HepG2 (cell line): ENCODE measurements around the gene NFKBIA. TPM values are rescaled to one million over a fixed set of nuclear protein-coding genes. Genes with fewer than 3 reads are reported as not detected.
A peak's percentile ranks its signal among the peaks of the same experiment; 100 is the strongest.

Experiments used
- ETV5 ChIP-seq: IDR thresholded peaks from 2 replicates; pipeline ENCODE4 v1.6.1; 2018; ENCODE audit warnings: missing biosample characterization, missing genetic modification reagents, inconsistent platforms, borderline replicate concordance
- FOSL2 ChIP-seq: sonication (generic); formaldehyde crosslinking; IDR thresholded peaks from 2 replicates; pipeline ENCODE4 v1.4.0; 2020; ENCODE audit warnings: missing genetic modification reagents
- GTF2F1 ChIP-seq: fragments of 150-350 bp; IDR thresholded peaks from 2 replicates; pipeline ENCODE4 v1.6.1; 2014; ENCODE audit warnings: low read length
- KMT2A ChIP-seq: sonication (generic); formaldehyde crosslinking; IDR thresholded peaks from 2 replicates; pipeline ENCODE4 v1.4.0; 2020; ENCODE audit warnings: missing genetic modification reagents
- NR2F1 ChIP-seq, 2 experiments: fragments of 450-650 bp in 1 of 2; formaldehyde crosslinking in 1 of 2; IDR thresholded peaks; 2 replicates each; pipeline versions ENCODE4 v1.5.0 to v1.6.1; 2016 to 2020; ENCODE audit warnings: mild to moderate bottlenecking in 1 of 2, missing compliant biosample characterization in 1 of 2, missing genetic modification reagents in 1 of 2, moderate library complexity in 1 of 2
- PCBP2 ChIP-seq: fragments of 200-400 bp; formaldehyde crosslinking; optimal IDR thresholded peaks from 2 replicates; pipeline ENCODE3; 2018; ENCODE audit warnings: low read length, low read depth; ENCODE audit not compliant: poor library complexity, severe bottlenecking
- SMC3 ChIP-seq: IDR thresholded peaks from 2 replicates; pipeline ENCODE4 v1.6.1; 2011; ENCODE audit warnings: low read length, improper control_type of control experiment
- ZC3H13 ChIP-seq: sonication (generic); formaldehyde crosslinking; IDR thresholded peaks from 2 replicates; pipeline ENCODE4 v1.8.1; 2023; ENCODE audit warnings: mild to moderate bottlenecking, missing genetic modification reagents, moderate library complexity
- ZNF121 ChIP-seq: sonication (generic); formaldehyde crosslinking; IDR thresholded peaks from 2 replicates; pipeline ENCODE4 v1.5.0; 2020; ENCODE audit warnings: mild to moderate bottlenecking, missing genetic modification reagents
- ZNF160 ChIP-seq: sonication (generic); formaldehyde crosslinking; IDR thresholded peaks from 2 replicates; pipeline ENCODE4 v1.8.0; 2022; ENCODE audit warnings: mild to moderate bottlenecking, inconsistent platforms, missing genetic modification reagents
- ZNF251 ChIP-seq: sonication (generic); formaldehyde crosslinking; IDR thresholded peaks from 2 replicates; pipeline ENCODE4 v1.9.0; 2021; ENCODE audit warnings: mild to moderate bottlenecking, missing genetic modification reagents
- ZNF484 ChIP-seq: sonication (generic); formaldehyde crosslinking; IDR thresholded peaks from 2 replicates; pipeline ENCODE4 v1.5.1; 2020; ENCODE audit warnings: mild to moderate bottlenecking, low read depth, missing genetic modification reagents, borderline replicate concordance
- ZNF773 ChIP-seq: sonication (generic); formaldehyde crosslinking; IDR thresholded peaks from 2 replicates; pipeline ENCODE4 v1.4.0; 2020; ENCODE audit warnings: missing genetic modification reagents, borderline replicate concordance
- ZSCAN12 ChIP-seq: sonication (generic); formaldehyde crosslinking; IDR thresholded peaks from 2 replicates; pipeline ENCODE4 v1.9.0; 2021; ENCODE audit warnings: mild to moderate bottlenecking, missing genetic modification reagents
- polyA plus RNA-seq, 8 experiments: library from polyadenylated mRNA; depleted of rRNA in 3 of 8; stranded (reverse) in 7 of 8; unstranded in 1 of 8; fragments of >200 nt; fragmentation: Illumina TruSeq in 4 of 8; extraction: Trizol in 4 of 8; gene quantifications; 2 replicates each; pipeline versions ENCODE4 v1.2.1 to v1.2.3, GENCODE V29; 2011 to 2016; ENCODE audit warnings: low read depth in 4 of 8, missing spikeins in 1 of 8, mixed read lengths in 1 of 8; ENCODE audit not compliant: insufficient read depth in 1 of 8
- total RNA-seq, 5 experiments: library from RNA; depleted of rRNA; stranded (reverse); fragments of >200 nt; fragmentation: Illumina TruSeq; extraction: Trizol; gene quantifications; 2 replicates each; pipeline ENCODE4 v1.2.3, GENCODE V29; 2016; ENCODE audit warnings: low read depth in 1 of 5
- TF ChIP-seq, protein P1 (sequence below): sonication (generic); formaldehyde crosslinking; IDR thresholded peaks from 2 replicates; pipeline ENCODE4 v1.4.0; 2020; ENCODE audit warnings: mild to moderate bottlenecking, missing genetic modification reagents
- TF ChIP-seq, protein P2 (sequence below): fragments of 450-650 bp; IDR thresholded peaks from 2 replicates; pipeline ENCODE4 v1.6.1; 2017
- TF ChIP-seq, protein P3 (sequence below): sonication (generic); formaldehyde crosslinking; IDR thresholded peaks from 2 replicates; pipeline ENCODE4 v1.5.0; 2020; ENCODE audit warnings: missing genetic modification reagents, mild to moderate bottlenecking, borderline replicate concordance
- TF ChIP-seq, protein P4 (sequence below): sonication (generic); formaldehyde crosslinking; IDR thresholded peaks from 2 replicates; pipeline ENCODE4 v1.4.0; 2020; ENCODE audit warnings: mild to moderate bottlenecking, missing genetic modification reagents
- TF ChIP-seq, protein P5 (sequence below): IDR thresholded peaks from 2 replicates; pipeline ENCODE4 v1.6.1; 2016; ENCODE audit warnings: low read depth, control low read depth

Gene NFKBIA
- total and polyA plus RNA-seq, 2 of the 13 experiments (the other 11 are each of a cell fraction or from before 2014, with no cell fraction given) = 197 to 319 TPM

DNA sequence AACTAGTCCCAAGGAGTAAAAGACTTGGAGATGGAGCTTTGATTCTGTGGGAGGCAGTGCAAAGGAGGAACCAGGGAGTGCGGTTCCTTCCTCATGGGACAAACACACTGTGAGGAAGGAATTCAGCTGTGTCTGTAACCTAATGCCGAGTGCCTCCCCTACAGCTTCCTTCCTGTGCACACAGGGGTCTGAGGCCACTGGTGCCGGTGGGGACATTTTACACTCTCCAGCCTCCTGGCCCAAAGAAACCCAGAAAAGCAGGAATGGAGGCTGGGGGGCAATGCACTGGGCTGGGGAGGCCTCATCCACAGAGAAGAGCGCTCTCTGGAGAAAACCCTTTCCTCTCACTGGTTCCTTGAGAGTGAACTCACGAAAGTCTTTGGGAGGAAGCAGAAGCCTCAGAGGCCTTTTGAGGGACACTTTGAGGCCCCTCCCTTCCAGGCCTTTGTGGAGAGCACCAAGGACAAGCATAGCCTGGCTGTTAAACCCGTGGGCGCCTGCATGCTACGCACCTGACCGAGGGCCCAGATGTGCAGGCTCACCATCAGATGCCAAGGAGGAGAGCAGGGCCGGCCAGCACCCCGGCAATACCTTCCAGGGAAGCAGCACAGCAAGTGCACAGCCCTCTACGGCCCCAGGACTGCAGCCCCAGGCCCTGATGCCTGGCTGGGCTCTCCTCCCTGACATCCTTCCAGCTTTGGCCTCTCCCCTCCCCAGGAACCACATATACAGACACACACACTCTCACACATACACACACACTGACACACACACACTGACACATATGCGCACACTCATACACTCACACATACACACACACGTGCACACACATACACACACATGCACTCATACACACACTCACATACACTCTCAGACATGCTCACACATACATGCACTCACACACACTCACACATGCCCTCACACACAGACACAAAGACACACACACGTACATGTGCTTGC, 52.0 kb downstream of the NFKBIA start (continued):
- TF ChIP-seq, protein P1, sequence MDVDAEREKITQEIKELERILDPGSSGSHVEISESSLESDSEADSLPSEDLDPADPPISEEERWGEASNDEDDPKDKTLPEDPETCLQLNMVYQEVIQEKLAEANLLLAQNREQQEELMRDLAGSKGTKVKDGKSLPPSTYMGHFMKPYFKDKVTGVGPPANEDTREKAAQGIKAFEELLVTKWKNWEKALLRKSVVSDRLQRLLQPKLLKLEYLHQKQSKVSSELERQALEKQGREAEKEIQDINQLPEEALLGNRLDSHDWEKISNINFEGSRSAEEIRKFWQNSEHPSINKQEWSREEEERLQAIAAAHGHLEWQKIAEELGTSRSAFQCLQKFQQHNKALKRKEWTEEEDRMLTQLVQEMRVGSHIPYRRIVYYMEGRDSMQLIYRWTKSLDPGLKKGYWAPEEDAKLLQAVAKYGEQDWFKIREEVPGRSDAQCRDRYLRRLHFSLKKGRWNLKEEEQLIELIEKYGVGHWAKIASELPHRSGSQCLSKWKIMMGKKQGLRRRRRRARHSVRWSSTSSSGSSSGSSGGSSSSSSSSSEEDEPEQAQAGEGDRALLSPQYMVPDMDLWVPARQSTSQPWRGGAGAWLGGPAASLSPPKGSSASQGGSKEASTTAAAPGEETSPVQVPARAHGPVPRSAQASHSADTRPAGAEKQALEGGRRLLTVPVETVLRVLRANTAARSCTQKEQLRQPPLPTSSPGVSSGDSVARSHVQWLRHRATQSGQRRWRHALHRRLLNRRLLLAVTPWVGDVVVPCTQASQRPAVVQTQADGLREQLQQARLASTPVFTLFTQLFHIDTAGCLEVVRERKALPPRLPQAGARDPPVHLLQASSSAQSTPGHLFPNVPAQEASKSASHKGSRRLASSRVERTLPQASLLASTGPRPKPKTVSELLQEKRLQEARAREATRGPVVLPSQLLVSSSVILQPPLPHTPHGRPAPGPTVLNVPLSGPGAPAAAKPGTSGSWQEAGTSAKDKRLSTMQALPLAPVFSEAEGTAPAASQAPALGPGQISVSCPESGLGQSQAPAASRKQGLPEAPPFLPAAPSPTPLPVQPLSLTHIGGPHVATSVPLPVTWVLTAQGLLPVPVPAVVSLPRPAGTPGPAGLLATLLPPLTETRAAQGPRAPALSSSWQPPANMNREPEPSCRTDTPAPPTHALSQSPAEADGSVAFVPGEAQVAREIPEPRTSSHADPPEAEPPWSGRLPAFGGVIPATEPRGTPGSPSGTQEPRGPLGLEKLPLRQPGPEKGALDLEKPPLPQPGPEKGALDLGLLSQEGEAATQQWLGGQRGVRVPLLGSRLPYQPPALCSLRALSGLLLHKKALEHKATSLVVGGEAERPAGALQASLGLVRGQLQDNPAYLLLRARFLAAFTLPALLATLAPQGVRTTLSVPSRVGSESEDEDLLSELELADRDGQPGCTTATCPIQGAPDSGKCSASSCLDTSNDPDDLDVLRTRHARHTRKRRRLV (CRISPR knock-in tag) = no peak
- TF ChIP-seq KMT2A (CRISPR knock-in tag) (no peak), ZNF121 (CRISPR knock-in tag) (no peak), ZNF773 (CRISPR knock-in tag) (no peak), ZNF251 (no peak), ZC3H13 (CRISPR knock-in tag) (no peak), FOSL2 (CRISPR knock-in tag) (no peak), ETV5 (CRISPR knock-in tag) (no peak), ZNF160 (no peak), NR2F1 (CRISPR knock-in tag; IDR thresholded peaks at IDR 0.05) (no peak), SMC3 (no peak), ZSCAN12 (no peak), PCBP2 (no peak), ZNF484 (CRISPR knock-in tag) (no peak), GTF2F1 (no peak)
- TF ChIP-seq, protein P2, sequence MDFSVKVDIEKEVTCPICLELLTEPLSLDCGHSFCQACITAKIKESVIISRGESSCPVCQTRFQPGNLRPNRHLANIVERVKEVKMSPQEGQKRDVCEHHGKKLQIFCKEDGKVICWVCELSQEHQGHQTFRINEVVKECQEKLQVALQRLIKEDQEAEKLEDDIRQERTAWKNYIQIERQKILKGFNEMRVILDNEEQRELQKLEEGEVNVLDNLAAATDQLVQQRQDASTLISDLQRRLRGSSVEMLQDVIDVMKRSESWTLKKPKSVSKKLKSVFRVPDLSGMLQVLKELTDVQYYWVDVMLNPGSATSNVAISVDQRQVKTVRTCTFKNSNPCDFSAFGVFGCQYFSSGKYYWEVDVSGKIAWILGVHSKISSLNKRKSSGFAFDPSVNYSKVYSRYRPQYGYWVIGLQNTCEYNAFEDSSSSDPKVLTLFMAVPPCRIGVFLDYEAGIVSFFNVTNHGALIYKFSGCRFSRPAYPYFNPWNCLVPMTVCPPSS = peak; percentile 100
- TF ChIP-seq, protein P3, sequence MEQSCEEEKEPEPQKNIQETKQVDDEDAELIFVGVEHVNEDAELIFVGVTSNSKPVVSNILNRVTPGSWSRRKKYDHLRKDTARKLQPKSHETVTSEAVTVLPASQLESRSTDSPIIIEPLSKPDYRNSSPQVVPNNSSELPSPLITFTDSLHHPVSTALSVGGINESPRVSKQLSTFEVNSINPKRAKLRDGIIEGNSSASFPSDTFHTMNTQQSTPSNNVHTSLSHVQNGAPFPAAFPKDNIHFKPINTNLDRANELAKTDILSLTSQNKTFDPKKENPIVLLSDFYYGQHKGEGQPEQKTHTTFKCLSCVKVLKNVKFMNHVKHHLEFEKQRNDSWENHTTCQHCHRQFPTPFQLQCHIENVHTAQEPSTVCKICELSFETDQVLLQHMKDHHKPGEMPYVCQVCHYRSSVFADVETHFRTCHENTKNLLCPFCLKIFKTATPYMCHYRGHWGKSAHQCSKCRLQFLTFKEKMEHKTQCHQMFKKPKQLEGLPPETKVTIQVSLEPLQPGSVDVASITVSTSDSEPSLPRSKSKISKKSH (CRISPR knock-in tag) = peak; percentile 6; the same call in 1 of the 2 replicates
- TF ChIP-seq, protein P4, sequence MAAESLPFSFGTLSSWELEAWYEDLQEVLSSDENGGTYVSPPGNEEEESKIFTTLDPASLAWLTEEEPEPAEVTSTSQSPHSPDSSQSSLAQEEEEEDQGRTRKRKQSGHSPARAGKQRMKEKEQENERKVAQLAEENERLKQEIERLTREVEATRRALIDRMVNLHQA = no peak
- TF ChIP-seq, protein P5, sequence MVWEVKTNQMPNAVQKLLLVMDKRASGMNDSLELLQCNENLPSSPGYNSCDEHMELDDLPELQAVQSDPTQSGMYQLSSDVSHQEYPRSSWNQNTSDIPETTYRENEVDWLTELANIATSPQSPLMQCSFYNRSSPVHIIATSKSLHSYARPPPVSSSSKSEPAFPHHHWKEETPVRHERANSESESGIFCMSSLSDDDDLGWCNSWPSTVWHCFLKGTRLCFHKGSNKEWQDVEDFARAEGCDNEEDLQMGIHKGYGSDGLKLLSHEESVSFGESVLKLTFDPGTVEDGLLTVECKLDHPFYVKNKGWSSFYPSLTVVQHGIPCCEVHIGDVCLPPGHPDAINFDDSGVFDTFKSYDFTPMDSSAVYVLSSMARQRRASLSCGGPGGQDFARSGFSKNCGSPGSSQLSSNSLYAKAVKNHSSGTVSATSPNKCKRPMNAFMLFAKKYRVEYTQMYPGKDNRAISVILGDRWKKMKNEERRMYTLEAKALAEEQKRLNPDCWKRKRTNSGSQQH (CRISPR knock-in tag) = no peak
